ENCODE data around the gene CUBN. TPM values are rescaled to one million over a fixed set of nuclear protein-coding genes. Genes with fewer than 3 reads are reported as not detected.

The CUBN gene
- total and polyA plus RNA-seq, 3 experiments from 2014 or later = 0.73 to 0.92 (median 0.83) TPM

GRCh38 chr10:16890691-16891090, 238.9 kb downstream of the CUBN start:
- no peaks in the 10 kb centered on the region for H3K9me3 Mint-ChIP-seq
- ChIA-PET CTCF (interaction anchor here (0.8 to 1.6 kb wide), 7 partner anchors 8 to 366 kb away, joined by 3 to 6 read pairs (median 4); no protein-coding TSS in a partner anchor), POLR2A (no interaction called here)
- peak overlapping the region in 1 of 7 donors; percentile 2 for H3K4me3 Mint-ChIP-seq
- DNase-seq = no peak
- Histone ChIP-seq H3K4me3 (ENCODE audit: low read length) (no peak overlapping the region), H3K27ac (ENCODE audit: low read depth, low read length) (no peak overlapping the region), H3K27me3 (ENCODE audit: insufficient read depth, low read length, poor library complexity, severe bottlenecking) (no peaks in the 10 kb centered on the region), H3K36me3 (ENCODE audit: insufficient read depth, low read length) (no peaks in the 10 kb centered on the region), H3K9me3 (ENCODE audit: low read length) (no peaks in the 10 kb centered on the region), H3K4me1 (ENCODE audit: insufficient read depth, low read length) (peaks cover 3% of the 10 kb centered on the region)
- peaks cover 6 to 11% (median 11%) of the 10 kb centered on the region in 3 donors for H3K4me1 Mint-ChIP-seq
- H3K27me3 Mint-ChIP-seq = no peaks in the 10 kb centered on the region
- peaks cover 2 to 9% (median 4%) of the 10 kb centered on the region in 3 donors for H3K36me3 Mint-ChIP-seq
- peak overlapping the region in 1 of 8 donors; percentile 77 for H3K27ac Mint-ChIP-seq

- no peaks in the 10 kb centered on the region for H3K9me3 Mint-ChIP-seq
- Histone ChIP-seq H3K27me3 (ENCODE audit: insufficient read depth, low read length, poor library complexity, severe bottlenecking) (no peaks in the 10 kb centered on the region), H3K4me1 (ENCODE audit: insufficient read depth, low read length) (peaks cover 3% of the 10 kb centered on the region), H3K36me3 (ENCODE audit: insufficient read depth, low read length) (no peaks in the 10 kb centered on the region), H3K4me3 (ENCODE audit: low read length) (no peak overlapping the region), H3K9me3 (ENCODE audit: low read length) (no peaks in the 10 kb centered on the region), H3K27ac (ENCODE audit: low read depth, low read length) (no peak overlapping the region)
- no peaks in the 10 kb centered on the region for H3K27me3 Mint-ChIP-seq
- H3K36me3 Mint-ChIP-seq = peaks cover 2 to 9% (median 4%) of the 10 kb centered on the region in 3 donors
- H3K4me1 Mint-ChIP-seq = peaks cover 6 to 11% (median 11%) of the 10 kb centered on the region in 3 donors
- H3K4me3 Mint-ChIP-seq = no peak overlapping the region
- H3K27ac Mint-ChIP-seq = no peak overlapping the region
- ChIA-PET POLR2A (no interaction called here), CTCF (no interaction called here)
- DNase-seq = no peak
These were observed 242.0 kb downstream of the CUBN start for GRCh38 chr10:16887565-16887964.

GRCh38 chr10:16886031-16886430, 243.6 kb downstream of the CUBN start:
- Histone ChIP-seq H3K4me1 (ENCODE audit: insufficient read depth, low read length) (peaks cover 2% of the 10 kb centered on the region), H3K27ac (ENCODE audit: low read depth, low read length) (no peak overlapping the region), H3K27me3 (ENCODE audit: insufficient read depth, low read length, poor library complexity, severe bottlenecking) (no peaks in the 10 kb centered on the region), H3K4me3 (ENCODE audit: low read length) (no peak overlapping the region), H3K36me3 (ENCODE audit: insufficient read depth, low read length) (no peaks in the 10 kb centered on the region), H3K9me3 (ENCODE audit: low read length) (no peaks in the 10 kb centered on the region)
- peaks cover under 1 to 2% (median under 1%) of the 10 kb centered on the region in 3 donors for H3K4me1 Mint-ChIP-seq
- H3K27me3 Mint-ChIP-seq = no peaks in the 10 kb centered on the region
- H3K9me3 Mint-ChIP-seq = no peaks in the 10 kb centered on the region
- H3K27ac Mint-ChIP-seq = no peak overlapping the region
- peaks cover 2 to 9% (median 4%) of the 10 kb centered on the region in 3 donors for H3K36me3 Mint-ChIP-seq
- DNase-seq = no peak
- no peak overlapping the region for H3K4me3 Mint-ChIP-seq
- ChIA-PET CTCF (no interaction called here), POLR2A (no interaction called here)

- no peak overlapping the region for H3K27ac ChIP-seq (ENCODE audit: low read depth, low read length)
- peak overlapping the region in 2 of 8 donors; percentile 28 to 72 for H3K27ac Mint-ChIP-seq
- no peak for DNase-seq
- no peaks in the 10 kb centered on the region for H3K9me3 ChIP-seq (ENCODE audit: low read length)
- no peaks in the 10 kb centered on the region for H3K4me1 Mint-ChIP-seq
- H3K4me3 Mint-ChIP-seq = peak overlapping the region in 1 of 7 donors; percentile 23
- POLR2A ChIA-PET = no interaction called here
- H3K36me3 ChIP-seq (ENCODE audit: insufficient read depth, low read length) = no peaks in the 10 kb centered on the region
- peaks cover 2 to 9% (median 7%) of the 10 kb centered on the region in 3 donors for H3K36me3 Mint-ChIP-seq
- H3K27me3 Mint-ChIP-seq = no peaks in the 10 kb centered on the region
- H3K4me1 ChIP-seq (ENCODE audit: insufficient read depth, low read length) = no peaks in the 10 kb centered on the region
- CTCF ChIA-PET = no interaction called here
- no peak overlapping the region for H3K4me3 ChIP-seq (ENCODE audit: low read length)
- H3K9me3 Mint-ChIP-seq = no peaks in the 10 kb centered on the region
- no peaks in the 10 kb centered on the region for H3K27me3 ChIP-seq (ENCODE audit: insufficient read depth, low read length, poor library complexity, severe bottlenecking)
These were observed 245.1 kb downstream of the CUBN start for GRCh38 chr10:16884497-16884896.

- Histone ChIP-seq H3K9me3 (ENCODE audit: low read length) (no peaks in the 10 kb centered on the region), H3K27ac (ENCODE audit: low read depth, low read length) (no peak overlapping the region), H3K4me1 (ENCODE audit: insufficient read depth, low read length) (no peaks in the 10 kb centered on the region), H3K36me3 (ENCODE audit: insufficient read depth, low read length) (no peaks in the 10 kb centered on the region), H3K4me3 (ENCODE audit: low read length) (no peak overlapping the region), H3K27me3 (ENCODE audit: insufficient read depth, low read length, poor library complexity, severe bottlenecking) (no peaks in the 10 kb centered on the region)
- H3K9me3 Mint-ChIP-seq = no peaks in the 10 kb centered on the region
- DNase-seq = no peak
- no peaks in the 10 kb centered on the region for H3K27me3 Mint-ChIP-seq
- peaks cover 2 to 9% (median 8%) of the 10 kb centered on the region in 3 donors for H3K36me3 Mint-ChIP-seq
- H3K4me3 Mint-ChIP-seq = no peak overlapping the region
- H3K27ac Mint-ChIP-seq = peak overlapping the region in 1 of 8 donors; percentile 33
- POLR2A ChIA-PET = no interaction called here
- no peaks in the 10 kb centered on the region for H3K4me1 Mint-ChIP-seq
- CTCF ChIA-PET = no interaction called here
These were observed 246.5 kb downstream of the CUBN start for GRCh38 chr10:16883084-16883483.

- H3K27ac Mint-ChIP-seq = no peak overlapping the region
- no peaks in the 10 kb centered on the region for H3K9me3 Mint-ChIP-seq
- ChIA-PET CTCF (interaction anchor here (1.1 kb wide), 1 partner anchor 359 kb away, joined by 3 read pairs; no protein-coding TSS in a partner anchor), POLR2A (no interaction called here)
- H3K27me3 Mint-ChIP-seq = peaks cover 0 to 2% of the 10 kb centered on the region in 2 donors
- peaks cover 14 to 20% (median 18%) of the 10 kb centered on the region in 3 donors for H3K36me3 Mint-ChIP-seq
- no peak overlapping the region for H3K4me3 Mint-ChIP-seq
- Histone ChIP-seq H3K9me3 (ENCODE audit: low read length) (no peaks in the 10 kb centered on the region), H3K36me3 (ENCODE audit: insufficient read depth, low read length) (no peaks in the 10 kb centered on the region), H3K27ac (ENCODE audit: low read depth, low read length) (no peak overlapping the region), H3K4me3 (ENCODE audit: low read length) (no peak overlapping the region), H3K4me1 (ENCODE audit: insufficient read depth, low read length) (no peaks in the 10 kb centered on the region), H3K27me3 (ENCODE audit: insufficient read depth, low read length, poor library complexity, severe bottlenecking) (no peaks in the 10 kb centered on the region)
- H3K4me1 Mint-ChIP-seq = no peaks in the 10 kb centered on the region
- no peak for DNase-seq
These were observed 259.3 kb downstream of the CUBN start for GRCh38 chr10:16870331-16870730.

GRCh38 chr10:16867990-16868389, 261.6 kb downstream of the CUBN start:
- Mint-ChIP-seq H3K4me1 (no peaks in the 10 kb centered on the region), H3K27ac (no peak overlapping the region), H3K9me3 (no peaks in the 10 kb centered on the region), H3K4me3 (no peak overlapping the region), H3K27me3 (peaks cover 0 to 2% of the 10 kb centered on the region in 2 donors), H3K36me3 (peaks cover 3 to 10% (median 7%) of the 10 kb centered on the region in 3 donors)
- no peaks in the 10 kb centered on the region for H3K27me3 ChIP-seq (ENCODE audit: insufficient read depth, low read length, poor library complexity, severe bottlenecking)
- H3K4me3 ChIP-seq (ENCODE audit: low read length) = no peak overlapping the region
- H3K27ac ChIP-seq (ENCODE audit: low read depth, low read length) = no peak overlapping the region
- ChIA-PET POLR2A (no interaction called here), CTCF (no interaction called here)
- no peaks in the 10 kb centered on the region for H3K9me3 ChIP-seq (ENCODE audit: low read length)
- no peaks in the 10 kb centered on the region for H3K4me1 ChIP-seq (ENCODE audit: insufficient read depth, low read length)
- no peaks in the 10 kb centered on the region for H3K36me3 ChIP-seq (ENCODE audit: insufficient read depth, low read length)
- DNase-seq = no peak

GRCh38 chr10:16867556-16867955, 262.1 kb downstream of the CUBN start:
- Mint-ChIP-seq H3K4me1 (no peaks in the 10 kb centered on the region), H3K4me3 (no peak overlapping the region), H3K36me3 (peaks cover 2 to 8% (median 7%) of the 10 kb centered on the region in 3 donors), H3K9me3 (no peaks in the 10 kb centered on the region), H3K27ac (no peak overlapping the region), H3K27me3 (peaks cover 0 to 2% of the 10 kb centered on the region in 2 donors)
- Histone ChIP-seq H3K27me3 (ENCODE audit: insufficient read depth, low read length, poor library complexity, severe bottlenecking) (no peaks in the 10 kb centered on the region), H3K4me3 (ENCODE audit: low read length) (no peak overlapping the region), H3K27ac (ENCODE audit: low read depth, low read length) (no peak overlapping the region), H3K4me1 (ENCODE audit: insufficient read depth, low read length) (no peaks in the 10 kb centered on the region), H3K36me3 (ENCODE audit: insufficient read depth, low read length) (no peaks in the 10 kb centered on the region), H3K9me3 (ENCODE audit: low read length) (no peaks in the 10 kb centered on the region)
- ChIA-PET POLR2A (no interaction called here), CTCF (no interaction called here)
- no peak for DNase-seq
